Panc1 (cell line): ENCODE data around the gene PROZ.

Experiments
- POLR2AphosphoS5 ChIP-seq: IDR thresholded peaks from 2 replicates; pipeline ENCODE4 v1.6.1; 2012; ENCODE audit warnings: mild to moderate bottlenecking, low read depth, low read length, moderate library complexity
- TCF7L2 ChIP-seq: IDR thresholded peaks from 2 replicates; pipeline ENCODE4 v1.6.1; 2011; ENCODE audit warnings: mild to moderate bottlenecking, low read depth, low read length, inconsistent platforms
- TF ChIP-seq, protein P1 (sequence below), 2 experiments: IDR thresholded peaks; 2 replicates each; pipeline ENCODE4 v1.6.1; 2011 to 2012; ENCODE audit warnings: low read depth in 2 of 2, control low read depth in 1 of 2, low read length in 1 of 2, mild to moderate bottlenecking in 1 of 2, moderate library complexity in 1 of 2; ENCODE audit not compliant: insufficient read depth in 1 of 2
- TF ChIP-seq, protein P2 (sequence below): fragments of 450-650 bp; IDR thresholded peaks from 2 replicates; pipeline ENCODE4 v1.5.1; 2017; ENCODE audit warnings: mild to moderate bottlenecking

DNA sequence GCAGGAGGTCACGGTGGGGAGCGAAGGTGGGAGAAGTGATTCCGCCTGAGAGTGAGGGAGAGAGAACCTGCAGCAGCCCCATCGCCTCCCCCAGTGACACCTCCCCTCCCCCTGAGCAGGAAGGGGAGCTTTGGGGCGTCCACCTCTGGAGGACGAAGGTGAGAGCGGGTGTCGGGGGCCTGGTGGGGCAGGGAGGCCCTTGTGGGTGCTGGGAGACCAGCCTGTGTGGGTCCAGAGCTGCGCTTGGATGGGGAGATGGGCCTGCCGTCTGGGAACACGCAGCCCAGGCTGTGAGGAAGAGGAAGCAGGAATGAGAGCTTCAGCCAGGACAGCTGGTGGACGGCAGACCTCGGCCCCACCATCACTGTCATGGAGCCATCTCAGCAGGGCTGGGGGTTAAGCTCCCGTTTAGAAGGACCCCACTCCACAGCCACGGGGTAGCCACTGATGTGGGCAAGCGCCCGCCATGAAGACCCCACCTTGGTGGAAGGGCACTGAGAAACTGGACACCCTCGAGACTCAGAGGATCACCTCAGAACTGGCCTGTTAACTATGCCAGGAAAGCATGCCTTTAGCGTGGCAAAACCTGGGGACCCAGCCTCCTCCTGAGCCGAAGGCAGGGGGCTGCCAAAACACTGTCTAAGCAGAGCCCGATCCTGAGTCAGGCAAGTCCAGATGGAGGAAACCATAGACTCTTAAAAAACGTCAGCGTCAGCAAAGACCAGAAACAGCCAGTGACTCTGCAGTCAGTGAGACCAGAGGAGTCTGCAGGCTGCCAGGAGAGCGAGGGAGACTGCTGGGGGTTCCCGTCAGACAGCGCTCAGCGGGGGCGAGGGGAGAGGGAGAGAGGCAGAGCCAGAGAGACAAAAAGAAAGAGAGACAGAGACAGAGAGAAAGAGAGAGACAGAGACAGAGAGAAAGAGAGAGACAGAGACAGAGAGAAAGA is 6.4 kb upstream of the PROZ start:
- TF ChIP-seq, protein P1, sequence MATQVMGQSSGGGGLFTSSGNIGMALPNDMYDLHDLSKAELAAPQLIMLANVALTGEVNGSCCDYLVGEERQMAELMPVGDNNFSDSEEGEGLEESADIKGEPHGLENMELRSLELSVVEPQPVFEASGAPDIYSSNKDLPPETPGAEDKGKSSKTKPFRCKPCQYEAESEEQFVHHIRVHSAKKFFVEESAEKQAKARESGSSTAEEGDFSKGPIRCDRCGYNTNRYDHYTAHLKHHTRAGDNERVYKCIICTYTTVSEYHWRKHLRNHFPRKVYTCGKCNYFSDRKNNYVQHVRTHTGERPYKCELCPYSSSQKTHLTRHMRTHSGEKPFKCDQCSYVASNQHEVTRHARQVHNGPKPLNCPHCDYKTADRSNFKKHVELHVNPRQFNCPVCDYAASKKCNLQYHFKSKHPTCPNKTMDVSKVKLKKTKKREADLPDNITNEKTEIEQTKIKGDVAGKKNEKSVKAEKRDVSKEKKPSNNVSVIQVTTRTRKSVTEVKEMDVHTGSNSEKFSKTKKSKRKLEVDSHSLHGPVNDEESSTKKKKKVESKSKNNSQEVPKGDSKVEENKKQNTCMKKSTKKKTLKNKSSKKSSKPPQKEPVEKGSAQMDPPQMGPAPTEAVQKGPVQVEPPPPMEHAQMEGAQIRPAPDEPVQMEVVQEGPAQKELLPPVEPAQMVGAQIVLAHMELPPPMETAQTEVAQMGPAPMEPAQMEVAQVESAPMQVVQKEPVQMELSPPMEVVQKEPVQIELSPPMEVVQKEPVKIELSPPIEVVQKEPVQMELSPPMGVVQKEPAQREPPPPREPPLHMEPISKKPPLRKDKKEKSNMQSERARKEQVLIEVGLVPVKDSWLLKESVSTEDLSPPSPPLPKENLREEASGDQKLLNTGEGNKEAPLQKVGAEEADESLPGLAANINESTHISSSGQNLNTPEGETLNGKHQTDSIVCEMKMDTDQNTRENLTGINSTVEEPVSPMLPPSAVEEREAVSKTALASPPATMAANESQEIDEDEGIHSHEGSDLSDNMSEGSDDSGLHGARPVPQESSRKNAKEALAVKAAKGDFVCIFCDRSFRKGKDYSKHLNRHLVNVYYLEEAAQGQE (IDR thresholded peaks at IDR 0.05; ENCODE audit: insufficient read depth in 1 of 2, low read depth in 2 of 2, low read length in 1 of 2), result no peak
- TF ChIP-seq, protein P2, sequence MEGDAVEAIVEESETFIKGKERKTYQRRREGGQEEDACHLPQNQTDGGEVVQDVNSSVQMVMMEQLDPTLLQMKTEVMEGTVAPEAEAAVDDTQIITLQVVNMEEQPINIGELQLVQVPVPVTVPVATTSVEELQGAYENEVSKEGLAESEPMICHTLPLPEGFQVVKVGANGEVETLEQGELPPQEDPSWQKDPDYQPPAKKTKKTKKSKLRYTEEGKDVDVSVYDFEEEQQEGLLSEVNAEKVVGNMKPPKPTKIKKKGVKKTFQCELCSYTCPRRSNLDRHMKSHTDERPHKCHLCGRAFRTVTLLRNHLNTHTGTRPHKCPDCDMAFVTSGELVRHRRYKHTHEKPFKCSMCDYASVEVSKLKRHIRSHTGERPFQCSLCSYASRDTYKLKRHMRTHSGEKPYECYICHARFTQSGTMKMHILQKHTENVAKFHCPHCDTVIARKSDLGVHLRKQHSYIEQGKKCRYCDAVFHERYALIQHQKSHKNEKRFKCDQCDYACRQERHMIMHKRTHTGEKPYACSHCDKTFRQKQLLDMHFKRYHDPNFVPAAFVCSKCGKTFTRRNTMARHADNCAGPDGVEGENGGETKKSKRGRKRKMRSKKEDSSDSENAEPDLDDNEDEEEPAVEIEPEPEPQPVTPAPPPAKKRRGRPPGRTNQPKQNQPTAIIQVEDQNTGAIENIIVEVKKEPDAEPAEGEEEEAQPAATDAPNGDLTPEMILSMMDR, result no peak
- no peak for TF ChIP-seq POLR2AphosphoS5
- TF ChIP-seq TCF7L2, result no peak
